Panc1 (cell line): ENCODE data around the gene MRPS16. TPM values are rescaled to one million over a fixed set of nuclear protein-coding genes. Genes with fewer than 3 reads are reported as not detected.

Source experiments
- ATAC-seq: fragments of 200-7000 bp; cut with Tn5 transposase; 2 replicates; pipeline ENCODE4 v1.9.1; 2020; ENCODE audit warnings: mild to moderate bottlenecking, moderate library complexity
- BruUV-seq: library from RNA; stranded (reverse); fragments of 400-500 nt; replicated peaks from 2 replicates; lab custom pipeline; 2021; lab: Mats Ljungman, UMichigan
- CTCF ChIA-PET: fragments of 300-600 bp; sonication (Branson Sonifier 250); formaldehyde crosslinking; loops from one replicate; lab custom pipeline; 2022; ENCODE audit warnings: antibody characterized with exemption; lab: Charles Lee
- POLR2A ChIA-PET: fragments of 300-600 bp; sonication (Branson Sonifier 250); formaldehyde crosslinking; loops from one replicate; lab custom pipeline; 2022; ENCODE audit warnings: antibody characterized with exemption; lab: Charles Lee
- DNase-seq: peaks from one replicate; pipeline ENCODE4 v3.0.0-alpha.2; 2010; ENCODE audit warnings: low read depth, low spot score
- H3K27ac ChIP-seq: 2 replicates; pipeline ENCODE4 v1.5.1; 2011; ENCODE audit warnings: mild to moderate bottlenecking, low read length, inconsistent platforms
- H3K27me3 ChIP-seq: fragments of 200-500 bp; sonication (Bioruptor generic); 2 replicates; pipeline ENCODE4 v1.6.0; 2014; ENCODE audit warnings: low read length, inconsistent platforms; ENCODE audit not compliant: control insufficient read depth, insufficient read depth
- H3K36me3 ChIP-seq: fragments of 200-500 bp; sonication (Bioruptor generic); 2 replicates; pipeline ENCODE4 v1.5.1; 2014; ENCODE audit warnings: inconsistent platforms, mild to moderate bottlenecking, low read length, moderate library complexity; ENCODE audit not compliant: control insufficient read depth, insufficient read depth
- H3K4me1 ChIP-seq: 2 replicates; pipeline ENCODE4 v1.5.1; 2011; ENCODE audit warnings: inconsistent platforms, mild to moderate bottlenecking, low read length, moderate library complexity; ENCODE audit not compliant: control insufficient read depth, insufficient read depth
- H3K4me3 ChIP-seq, 2 experiments: 2 replicates each; pipeline ENCODE4 v1.5.1; 2011 to 2012; ENCODE audit warnings: low read depth in 2 of 2, low read length in 2 of 2, mild to moderate bottlenecking in 2 of 2, inconsistent platforms in 1 of 2, moderate library complexity in 1 of 2
- H3K9me3 ChIP-seq: fragments of 200-500 bp; sonication (Bioruptor generic); 2 replicates; pipeline ENCODE4 v1.5.1; 2014; ENCODE audit warnings: low read depth, mild to moderate bottlenecking, inconsistent platforms, low read length, moderate library complexity; ENCODE audit not compliant: control insufficient read depth, insufficient read depth
- POLR2AphosphoS5 ChIP-seq: IDR thresholded peaks from 2 replicates; pipeline ENCODE4 v1.6.1; 2012; ENCODE audit warnings: mild to moderate bottlenecking, low read depth, low read length, moderate library complexity
- REST ChIP-seq, 2 experiments: IDR thresholded peaks; 2 replicates each; pipeline ENCODE4 v1.6.1; 2011 to 2012; ENCODE audit warnings: low read depth in 2 of 2, control low read depth in 1 of 2, low read length in 1 of 2, mild to moderate bottlenecking in 1 of 2, moderate library complexity in 1 of 2; ENCODE audit not compliant: insufficient read depth in 1 of 2
- SIN3A ChIP-seq: IDR thresholded peaks from 2 replicates; pipeline ENCODE4 v1.6.1; 2012; ENCODE audit warnings: low read depth, mild to moderate bottlenecking, low read length, moderate library complexity, borderline replicate concordance; ENCODE audit not compliant: insufficient read depth
- TCF7L2 ChIP-seq: IDR thresholded peaks from 2 replicates; pipeline ENCODE4 v1.6.1; 2011; ENCODE audit warnings: mild to moderate bottlenecking, low read depth, low read length, inconsistent platforms
- in situ Hi-C: cut with HindIII; loops from 2 replicates; pipeline ENCODE4 v1.10.0; 2016; ENCODE audit warnings: low sequenced_read_pairs, low pct_unique_long_range_greater_than_20kb
- intact Hi-C: fragments of 100-400 bp; cut with micrococcal nuclease; formaldehyde crosslinking; loops from one replicate; pipeline ENCODE4 v1.10.0; 2022; ENCODE audit not compliant: unreplicated experiment
- total RNA-seq: library from RNA; stranded (reverse); gene quantifications from one replicate; pipeline ENCODE4 v1.2.1, GENCODE V29; 2021; ENCODE audit not compliant: unreplicated experiment
- TF ChIP-seq, protein P1 (sequence below): fragments of 450-650 bp; IDR thresholded peaks from 2 replicates; pipeline ENCODE4 v1.5.1; 2017; ENCODE audit warnings: mild to moderate bottlenecking

MRPS16 gene
- total RNA-seq, 1 experiment from 2014 or later = 199 TPM

- no TSS peak for BruUV-seq
- Histone ChIP-seq H3K36me3 (peaks cover 10% of the 10 kb centered on the region; the same call in 1 of the 2 replicates), H3K27ac (peak overlapping the region; percentile 99), H3K27me3 (no peaks in the 10 kb centered on the region), H3K4me1 (peaks cover 25% of the 10 kb centered on the region), H3K9me3 (no peaks in the 10 kb centered on the region), H3K4me3 (peak overlapping the region; percentile 96 to 100)
- DNase-seq (no peak), ATAC-seq (no peak)
- ChIA-PET POLR2A (interaction anchor here (0.5 to 0.7 kb wide), 2 partner anchors 29 to 261 kb away, joined by 3 to 4 read pairs; no protein-coding TSS in a partner anchor), CTCF (interaction anchor here (0.6 to 0.7 kb wide), 2 partner anchors 82 to 181 kb away, joined by 4 to 10 read pairs; no protein-coding TSS in a partner anchor)
- intact Hi-C loops (no loop called here), in situ Hi-C loops (no loop called here)
- no peak for TF ChIP-seq POLR2AphosphoS5
- TF ChIP-seq, protein P1, sequence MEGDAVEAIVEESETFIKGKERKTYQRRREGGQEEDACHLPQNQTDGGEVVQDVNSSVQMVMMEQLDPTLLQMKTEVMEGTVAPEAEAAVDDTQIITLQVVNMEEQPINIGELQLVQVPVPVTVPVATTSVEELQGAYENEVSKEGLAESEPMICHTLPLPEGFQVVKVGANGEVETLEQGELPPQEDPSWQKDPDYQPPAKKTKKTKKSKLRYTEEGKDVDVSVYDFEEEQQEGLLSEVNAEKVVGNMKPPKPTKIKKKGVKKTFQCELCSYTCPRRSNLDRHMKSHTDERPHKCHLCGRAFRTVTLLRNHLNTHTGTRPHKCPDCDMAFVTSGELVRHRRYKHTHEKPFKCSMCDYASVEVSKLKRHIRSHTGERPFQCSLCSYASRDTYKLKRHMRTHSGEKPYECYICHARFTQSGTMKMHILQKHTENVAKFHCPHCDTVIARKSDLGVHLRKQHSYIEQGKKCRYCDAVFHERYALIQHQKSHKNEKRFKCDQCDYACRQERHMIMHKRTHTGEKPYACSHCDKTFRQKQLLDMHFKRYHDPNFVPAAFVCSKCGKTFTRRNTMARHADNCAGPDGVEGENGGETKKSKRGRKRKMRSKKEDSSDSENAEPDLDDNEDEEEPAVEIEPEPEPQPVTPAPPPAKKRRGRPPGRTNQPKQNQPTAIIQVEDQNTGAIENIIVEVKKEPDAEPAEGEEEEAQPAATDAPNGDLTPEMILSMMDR = 0 out of 2 replicates have a peak, but pooled peaks have one; percentile 25
Measured at GRCh38 chr10:73253225-73253555, 746 bp upstream of the MRPS16 start.

- in situ Hi-C loops = no loop called here
- H3K4me3 ChIP-seq = peak overlapping the region; percentile 96 to 100
- H3K27ac ChIP-seq = peak overlapping the region; percentile 99
- peaks cover 34% of the 10 kb centered on the region for H3K4me1 ChIP-seq
- TF ChIP-seq SIN3A (no peak), POLR2AphosphoS5 (no peak), TCF7L2 (no peak), REST (IDR thresholded peaks at IDR 0.05; ENCODE audit: insufficient read depth in 1 of 2, low read depth in 2 of 2, low read length in 1 of 2) (no peak)
- TF ChIP-seq, protein P1 = no peak
- peaks cover 10% of the 10 kb centered on the region; the same call in 1 of the 2 replicates for H3K36me3 ChIP-seq
- intact Hi-C loops = no loop called here
- POLR2A ChIA-PET = interaction anchor here (0.5 to 0.7 kb wide), 4 partner anchors 24 to 378 kb away, joined by 3 to 6 read pairs (median 4); partner anchors contain the start of gene P4HA1
- DNase-seq (no peak), ATAC-seq (peak; percentile 4)
- H3K9me3 ChIP-seq = no peaks in the 10 kb centered on the region
- TSS peak; percentile 93 for BruUV-seq
- CTCF ChIA-PET = interaction anchor here (0.7 kb wide), 1 partner anchor 12 kb away, joined by 3 read pairs; no protein-coding TSS in a partner anchor
- H3K27me3 ChIP-seq = no peaks in the 10 kb centered on the region
Measured at GRCh38 chr10:73251683-73252444, 580 bp downstream of the MRPS16 start.
